OCI-M1 (cell line): Measurements from ENCODE around the gene EXOSC5.
"Not testable (repeated sequence)": the region's sequence is repeated elsewhere in the genome, so short reads cannot be mapped to it uniquely, and the experiment has no call there.

Experiments used
- DNase-seq: peaks from one replicate; lab custom pipeline; 2025; lab: John Stamatoyannopoulos, UW

Gene EXOSC5

DNA sequence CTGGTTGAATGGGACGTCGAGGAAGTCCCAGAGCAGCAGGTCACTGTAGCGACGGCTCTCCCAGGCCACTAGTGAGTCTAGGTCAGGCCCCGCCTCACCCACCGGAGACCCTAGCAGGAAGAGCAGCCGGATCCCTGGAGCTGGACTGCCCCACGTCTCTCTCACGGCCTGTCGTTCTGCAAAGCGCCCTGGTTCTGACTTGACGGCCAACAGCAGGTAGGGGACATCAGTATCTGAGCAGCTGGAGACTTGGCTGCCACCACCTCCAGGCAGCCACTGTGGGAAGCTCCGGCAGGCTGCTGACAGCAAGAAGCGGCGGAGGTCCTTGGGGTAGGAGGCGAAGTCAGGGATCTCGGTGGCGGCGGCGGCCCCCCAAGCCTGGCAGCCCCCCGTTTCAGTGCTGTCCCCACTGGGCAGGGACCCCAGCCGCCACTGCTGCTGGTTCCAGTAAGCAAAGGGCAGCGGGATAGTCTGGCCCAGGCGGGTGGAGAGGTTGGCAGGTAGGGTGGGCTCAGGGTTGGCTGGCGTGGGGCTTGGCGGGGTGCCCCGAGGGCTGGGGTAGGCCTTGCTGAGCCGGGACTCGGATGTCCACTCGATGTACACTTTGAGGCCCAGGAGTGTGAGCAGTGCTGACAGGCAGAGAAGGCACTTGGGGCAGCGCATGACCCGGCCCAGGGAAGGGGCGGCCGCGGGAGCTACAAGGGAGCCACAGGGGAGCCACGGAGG, 29.1 kb upstream of the EXOSC5 start:
- DNase-seq: no peak

DNA sequence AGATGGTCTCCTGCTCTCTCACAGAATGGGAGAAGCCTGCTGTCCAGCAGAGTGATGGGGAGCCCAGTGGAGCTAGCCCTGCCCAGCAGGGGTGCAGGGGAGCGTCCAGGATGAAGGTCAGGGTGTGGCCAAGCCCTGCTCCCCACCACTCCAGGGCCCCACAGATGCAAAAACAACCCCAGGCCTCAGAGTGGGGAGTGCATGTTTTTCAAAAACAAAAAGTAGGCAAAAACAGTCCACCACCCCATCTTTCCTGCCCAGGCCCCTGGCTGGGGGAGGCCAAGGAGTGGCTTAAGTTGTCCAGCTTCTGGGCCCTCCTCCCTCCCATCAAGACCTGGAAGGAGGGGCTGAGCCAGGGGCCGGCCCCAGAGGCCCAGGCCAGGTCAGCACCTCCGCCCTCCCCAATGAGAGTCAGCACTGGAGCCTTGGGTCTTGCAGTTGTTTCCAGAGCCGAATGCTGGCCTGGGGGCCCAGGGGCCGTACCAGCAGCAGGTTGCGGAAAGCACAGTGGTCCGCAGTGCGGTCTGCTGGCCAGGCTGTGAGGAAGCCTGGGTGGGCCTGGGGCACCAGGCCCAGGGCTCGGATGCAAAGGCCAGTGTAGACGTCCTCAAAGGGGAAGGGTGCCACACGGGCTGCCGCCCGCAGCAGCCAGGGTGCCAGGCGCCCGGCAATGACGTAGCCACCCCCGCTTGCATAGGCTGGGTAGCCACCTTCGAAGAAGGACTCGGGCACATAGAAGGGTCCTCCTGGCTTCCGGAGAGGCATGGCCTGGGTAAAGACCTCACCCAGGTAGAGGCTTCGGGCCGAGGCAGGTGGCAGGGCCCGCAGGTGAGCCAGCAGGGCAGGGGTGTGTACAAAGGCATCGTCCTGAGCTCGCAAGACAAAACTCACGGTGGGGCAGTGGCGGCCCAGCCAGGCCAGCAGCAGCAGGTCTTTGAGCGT, 28.3 kb upstream of the EXOSC5 start:
- no peak for DNase-seq

DNA sequence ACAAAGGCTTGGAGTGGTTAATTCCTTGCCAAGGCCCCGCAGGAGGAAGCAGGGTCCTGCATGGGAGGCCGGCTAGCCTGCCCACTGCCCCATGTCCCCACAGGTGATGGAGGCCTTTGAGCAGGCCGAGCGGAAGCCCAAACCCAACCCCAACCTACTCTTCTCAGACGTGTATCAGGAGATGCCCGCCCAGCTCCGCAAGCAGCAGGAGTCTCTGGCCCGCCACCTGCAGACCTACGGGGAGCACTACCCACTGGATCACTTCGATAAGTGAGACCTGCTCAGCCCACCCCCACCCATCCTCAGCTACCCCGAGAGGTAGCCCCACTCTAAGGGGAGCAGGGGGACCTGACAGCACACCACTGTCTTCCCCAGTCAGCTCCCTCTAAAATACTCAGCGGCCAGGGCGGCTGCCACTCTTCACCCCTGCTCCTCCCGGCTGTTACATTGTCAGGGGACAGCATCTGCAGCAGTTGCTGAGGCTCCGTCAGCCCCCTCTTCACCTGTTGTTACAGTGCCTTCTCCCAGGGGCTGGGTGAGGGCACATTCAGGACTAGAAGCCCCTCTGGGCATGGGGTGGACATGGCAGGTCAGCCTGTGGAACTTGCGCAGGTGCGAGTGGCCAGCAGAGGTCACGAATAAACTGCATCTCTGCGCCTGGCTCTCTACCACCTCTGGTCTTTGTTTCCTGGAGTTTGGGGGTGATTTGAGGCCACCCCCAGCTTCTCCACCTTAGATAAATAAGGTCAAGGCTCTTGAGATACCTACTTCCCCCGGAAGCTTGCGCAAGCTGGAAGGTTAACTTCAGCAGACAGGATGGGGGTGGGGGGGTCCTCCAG, 27.4 kb upstream of the EXOSC5 start:
- no peak for DNase-seq

DNA sequence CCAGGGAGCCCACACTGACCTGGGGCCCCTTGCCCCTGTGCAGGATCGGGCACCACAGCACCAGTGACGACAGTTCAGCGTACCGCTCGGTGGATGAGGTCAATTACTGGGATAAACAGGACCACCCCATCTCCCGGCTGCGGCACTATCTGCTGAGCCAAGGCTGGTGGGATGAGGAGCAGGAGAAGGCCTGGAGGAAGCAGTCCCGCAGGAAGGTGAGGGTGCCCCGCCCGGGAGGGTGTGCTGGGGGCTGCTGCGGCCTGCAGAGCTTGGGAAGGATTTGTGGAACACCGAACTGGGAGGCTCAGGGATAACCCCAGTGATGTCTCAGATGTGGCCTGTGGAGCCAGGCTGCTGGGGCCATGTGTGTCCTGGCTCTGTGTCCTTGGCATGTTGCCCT, 25.8 kb upstream of the EXOSC5 start:
- no peak for DNase-seq

DNA sequence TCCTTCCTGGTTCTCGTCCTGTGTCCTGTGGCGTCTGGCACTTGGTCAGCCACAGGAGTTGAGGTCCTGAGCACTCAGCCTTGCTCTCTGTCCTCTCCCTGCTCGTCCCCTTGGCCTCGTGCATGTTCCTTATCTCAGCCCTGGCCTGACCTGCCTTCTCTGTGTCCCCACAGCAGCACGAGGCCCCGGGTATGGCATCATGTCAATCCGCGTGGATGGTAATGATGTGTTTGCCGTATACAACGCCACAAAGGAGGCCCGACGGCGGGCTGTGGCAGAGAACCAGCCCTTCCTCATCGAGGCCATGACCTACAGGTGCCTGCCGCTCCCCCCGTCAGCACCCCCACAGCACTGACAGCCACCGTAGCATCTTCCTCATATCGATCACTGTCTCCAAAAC, 25.3 kb upstream of the EXOSC5 start:
- DNase-seq: no peak

DNA sequence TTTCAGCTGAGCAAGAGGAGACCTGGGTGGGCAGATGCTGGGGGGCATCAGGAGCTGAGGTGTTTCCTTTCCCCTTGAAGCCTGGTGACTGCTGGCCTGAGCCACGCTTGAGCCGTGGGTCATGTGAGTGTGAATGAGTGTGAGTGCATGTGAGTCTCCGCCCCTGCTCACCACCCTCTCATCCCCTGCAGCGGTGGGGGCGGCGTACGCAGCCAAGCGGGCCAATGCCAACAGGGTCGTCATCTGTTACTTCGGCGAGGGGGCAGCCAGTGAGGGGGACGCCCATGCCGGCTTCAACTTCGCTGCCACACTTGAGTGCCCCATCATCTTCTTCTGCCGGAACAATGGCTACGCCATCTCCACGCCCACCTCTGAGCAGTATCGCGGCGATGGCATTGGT, 24.8 kb upstream of the EXOSC5 start:
- no peak for DNase-seq

DNA sequence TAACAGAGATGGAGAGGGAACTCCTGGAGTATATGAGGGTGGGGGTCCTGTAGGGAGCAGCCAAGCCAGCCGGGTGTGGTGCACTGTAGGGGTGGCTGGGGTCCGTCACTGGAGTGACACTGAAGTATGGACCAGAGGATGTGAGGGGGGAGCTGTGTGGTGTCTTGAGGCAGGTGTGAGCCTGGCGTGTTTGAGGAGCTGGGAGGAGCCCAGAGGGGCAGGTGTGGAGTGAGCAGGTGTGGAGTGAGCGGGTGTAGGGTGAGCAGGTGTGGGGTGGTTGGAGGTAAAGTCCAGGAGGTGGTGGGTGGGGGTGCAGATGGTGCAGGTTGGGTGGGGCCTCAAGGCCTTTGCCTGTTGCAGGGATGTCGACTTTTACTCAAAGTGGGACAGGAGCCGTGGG, 24.2 kb upstream of the EXOSC5 start:
- no peak for DNase-seq

DNA sequence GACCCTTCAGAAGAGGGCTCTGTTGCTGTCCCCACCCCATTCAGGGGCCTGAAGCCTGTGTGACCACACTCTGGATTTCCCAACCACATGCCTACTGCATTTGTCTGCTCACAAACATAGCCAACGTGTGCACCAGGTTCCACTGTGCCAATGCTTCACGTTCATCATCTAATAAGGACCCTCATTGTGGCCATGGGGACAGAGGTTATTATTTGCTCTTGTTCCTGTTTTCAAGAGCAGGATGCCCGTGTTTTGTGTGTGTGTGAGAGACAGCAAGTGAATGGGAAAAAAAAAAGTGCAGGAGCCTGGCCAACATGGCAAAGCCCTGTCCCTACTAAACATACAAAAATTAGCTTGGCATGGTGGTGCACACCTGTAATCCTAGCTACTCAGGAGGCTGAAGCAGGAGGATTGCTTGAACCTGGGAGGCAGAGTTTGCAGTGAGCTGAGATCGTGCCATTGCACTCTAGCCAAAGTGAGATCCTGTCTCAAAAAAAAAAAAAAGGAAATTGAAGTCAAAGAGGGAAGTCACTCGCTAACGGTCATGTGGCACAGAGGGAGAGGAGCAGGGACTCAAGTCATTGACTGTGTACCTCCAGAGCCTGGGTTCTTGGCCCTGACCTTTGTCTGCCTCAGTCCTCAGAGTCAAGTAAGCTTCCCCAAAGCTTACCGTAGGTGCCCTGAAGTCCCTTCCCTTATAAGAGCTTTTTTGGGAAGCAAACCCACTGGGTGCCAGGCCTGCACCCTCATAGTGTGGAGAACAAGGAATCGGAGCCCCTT, 23.1 kb upstream of the EXOSC5 start:
- DNase-seq: peak; percentile 78

DNA sequence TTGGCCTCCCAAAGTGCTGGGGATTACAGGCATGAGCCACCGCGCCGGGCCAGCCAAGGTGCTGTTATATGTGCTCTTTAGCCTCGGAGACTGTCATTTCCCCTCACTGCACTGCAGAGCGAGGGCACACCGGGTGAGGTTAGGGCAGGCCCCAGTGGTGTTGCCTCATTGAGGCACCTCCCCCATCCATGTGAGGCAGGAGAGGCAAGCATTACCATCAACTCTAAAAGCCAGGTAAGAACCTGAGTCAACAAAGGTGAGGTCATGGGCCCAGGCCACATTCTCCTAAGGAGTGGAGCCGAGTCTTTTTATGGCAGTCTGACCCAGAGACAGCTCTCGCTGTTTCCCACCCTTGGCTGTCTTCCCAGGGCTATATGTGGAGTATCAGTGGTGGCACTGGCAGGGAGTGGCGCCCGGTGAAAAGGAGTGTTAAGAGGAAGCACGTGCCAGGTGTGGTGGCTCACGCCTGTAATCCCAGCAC, 19.1 kb upstream of the EXOSC5 start:
- DNase-seq: no peak

DNA sequence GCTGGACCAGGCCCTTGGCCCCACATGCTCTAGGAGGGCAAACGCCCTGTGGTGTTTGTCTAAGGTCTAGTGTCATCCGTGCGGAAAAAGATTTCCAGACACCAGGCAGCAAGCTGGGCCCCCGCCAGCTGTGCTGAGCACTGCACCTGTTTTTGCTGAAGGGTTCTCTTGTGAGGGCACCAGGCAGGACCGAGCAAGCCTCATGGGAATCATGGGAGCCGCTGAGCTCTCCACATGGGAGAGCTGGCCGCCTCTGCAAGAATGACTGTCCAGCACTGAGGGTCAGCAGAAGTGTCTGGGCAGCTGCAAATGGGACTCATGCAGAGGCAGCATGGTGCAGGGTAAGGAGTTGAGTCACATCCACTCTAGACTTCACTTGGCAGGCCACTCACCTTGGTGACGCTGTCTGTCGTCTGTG, 18.0 kb upstream of the EXOSC5 start:
- no peak for DNase-seq

DNA sequence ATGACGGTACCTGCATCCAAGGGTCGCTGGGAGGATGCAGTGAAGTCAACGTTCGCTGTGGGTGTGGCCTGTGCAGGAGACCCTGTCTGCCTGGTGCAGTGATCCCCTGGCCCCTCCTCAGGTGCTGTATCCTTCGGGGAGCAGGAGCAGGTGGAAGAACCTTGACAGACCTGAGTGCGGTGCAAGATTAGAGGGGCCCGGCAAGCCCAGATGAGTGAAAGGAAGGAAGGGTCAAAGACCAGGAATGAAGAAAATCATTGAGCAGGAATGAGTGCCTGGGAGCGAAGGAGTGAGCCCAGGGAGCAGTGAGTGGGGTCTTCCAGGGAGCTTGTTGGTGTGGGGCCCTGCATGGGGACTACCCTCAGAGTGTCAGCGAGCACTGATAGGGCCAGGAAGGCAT, 17.3 kb upstream of the EXOSC5 start:
- DNase-seq: no peak

DNA sequence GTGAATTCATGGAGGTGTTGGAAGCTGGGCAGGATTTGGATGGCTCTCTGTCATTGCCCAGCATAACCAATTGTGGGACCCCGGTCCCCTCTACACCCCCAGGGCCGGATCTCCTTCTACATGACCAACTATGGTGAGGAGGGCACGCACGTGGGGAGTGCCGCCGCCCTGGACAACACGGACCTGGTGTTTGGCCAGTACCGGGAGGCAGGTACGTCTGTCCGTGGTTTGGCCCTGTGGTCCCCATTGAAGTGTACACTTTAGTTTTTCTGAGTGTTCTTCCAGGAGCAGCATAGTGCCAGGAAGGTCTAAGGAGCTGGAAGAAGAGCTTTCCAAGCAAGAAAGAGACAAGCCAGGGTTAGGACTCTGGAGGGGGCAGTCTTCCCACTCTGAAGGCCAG, 16.8 kb upstream of the EXOSC5 start:
- DNase-seq: no peak

DNA sequence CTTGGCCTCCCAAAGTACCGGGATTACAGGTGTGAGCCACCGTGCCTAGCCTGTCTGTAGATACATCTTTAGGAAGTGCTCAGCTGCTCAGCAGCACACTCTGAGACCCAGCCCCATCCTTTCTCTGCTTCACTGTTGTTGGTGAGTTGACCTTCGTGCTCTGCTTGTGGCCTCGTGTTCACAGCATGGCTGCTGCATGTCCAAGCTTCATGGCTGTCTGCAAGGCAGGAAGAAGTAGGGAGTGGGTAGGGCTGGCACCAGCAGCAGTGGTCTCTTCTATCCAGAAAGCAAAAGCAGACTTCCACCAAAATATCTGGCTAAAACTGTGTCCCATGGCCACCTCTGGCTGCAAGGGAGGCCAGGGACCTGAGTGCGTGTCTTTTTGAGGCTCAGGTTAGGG, 15.8 kb upstream of the EXOSC5 start:
- DNase-seq: no peak

DNA sequence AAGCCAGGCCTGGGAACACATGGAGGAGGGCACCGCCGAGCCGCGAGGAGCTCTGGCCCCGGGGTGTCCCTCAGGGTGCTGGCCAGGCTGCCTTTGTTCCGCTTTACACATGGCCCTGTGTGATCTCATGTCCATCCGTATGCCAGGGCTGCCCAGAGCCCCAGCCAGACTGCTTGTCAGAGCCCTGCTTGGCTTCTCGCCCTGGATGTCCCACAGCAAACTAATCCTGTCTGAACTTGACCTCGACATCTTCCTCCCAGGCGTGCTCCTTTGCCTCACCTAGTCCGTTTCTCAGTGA, 14.8 kb upstream of the EXOSC5 start:
- no peak for DNase-seq

DNA sequence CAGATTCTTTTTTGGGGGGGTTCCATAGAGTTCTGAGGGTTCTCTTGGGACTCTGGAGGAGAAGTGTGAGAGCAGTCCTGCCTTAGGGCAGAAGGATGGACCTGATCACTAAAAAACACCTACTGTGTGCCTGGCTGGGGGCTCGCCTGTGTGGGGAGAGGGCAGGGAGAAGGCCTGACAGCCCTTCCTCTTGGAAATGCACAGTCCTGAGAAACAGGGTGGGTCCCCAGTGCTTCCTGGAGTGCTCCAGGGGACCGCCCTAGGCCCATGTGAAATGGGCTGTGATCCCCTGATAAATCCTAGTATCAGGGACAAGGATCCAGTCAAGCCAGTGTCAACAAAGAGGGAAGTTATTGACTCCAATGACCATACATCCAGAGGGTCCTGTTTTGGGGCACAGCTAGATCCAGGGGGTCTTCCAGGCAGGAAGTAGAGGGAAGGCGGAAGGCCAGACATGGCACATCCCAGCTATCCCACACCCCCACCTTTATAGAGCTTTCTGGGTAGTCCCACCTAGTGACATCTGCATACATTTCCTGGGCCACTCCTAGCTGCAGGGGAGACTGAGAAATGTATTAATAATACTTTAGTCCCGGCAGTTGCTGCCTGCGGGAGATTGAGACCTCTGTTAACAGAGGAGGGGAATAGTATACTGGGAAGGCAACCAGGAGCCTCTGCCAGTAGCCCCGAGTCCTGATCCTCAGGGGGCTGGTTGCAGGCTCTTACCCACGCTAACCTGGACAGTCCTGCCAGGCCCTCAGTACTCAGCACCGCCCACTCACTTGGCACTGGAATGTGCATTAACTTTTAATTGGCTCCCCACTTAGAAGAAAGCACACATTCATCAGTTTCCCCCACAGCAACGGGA, 14.2 kb upstream of the EXOSC5 start:
- no peak for DNase-seq

DNA sequence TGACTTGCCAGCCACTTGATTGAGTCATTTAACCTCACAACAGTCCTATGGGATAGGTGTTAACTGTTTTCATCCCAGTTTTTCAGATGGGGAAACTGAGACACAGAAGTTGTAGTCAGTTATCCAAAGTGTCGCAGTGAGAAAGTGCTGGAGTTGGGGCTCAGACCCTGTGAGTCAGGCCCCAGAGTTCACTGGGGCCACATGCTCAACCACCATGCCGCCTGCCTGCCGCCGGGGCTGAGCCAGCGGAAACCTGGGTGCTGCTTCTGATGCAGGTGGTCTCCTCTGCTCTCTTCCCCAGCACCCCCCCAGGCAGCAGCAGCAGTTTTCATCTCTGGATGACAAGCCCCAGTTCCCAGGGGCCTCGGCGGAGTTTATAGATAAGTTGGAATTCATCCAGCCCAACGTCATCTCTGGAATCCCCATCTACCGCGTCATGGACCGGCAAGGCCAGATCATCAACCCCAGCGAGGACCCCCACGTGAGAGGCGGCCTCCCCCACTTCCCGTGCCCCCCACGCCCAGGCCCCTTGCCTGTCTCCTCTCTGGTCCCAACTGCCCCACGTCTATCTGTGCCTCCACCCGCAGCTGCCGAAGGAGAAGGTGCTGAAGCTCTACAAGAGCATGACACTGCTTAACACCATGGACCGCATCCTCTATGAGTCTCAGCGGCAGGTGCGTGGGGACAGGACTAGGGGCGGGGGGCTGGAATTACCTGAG, 13.3 kb upstream of the EXOSC5 start:
- DNase-seq: no peak

DNA sequence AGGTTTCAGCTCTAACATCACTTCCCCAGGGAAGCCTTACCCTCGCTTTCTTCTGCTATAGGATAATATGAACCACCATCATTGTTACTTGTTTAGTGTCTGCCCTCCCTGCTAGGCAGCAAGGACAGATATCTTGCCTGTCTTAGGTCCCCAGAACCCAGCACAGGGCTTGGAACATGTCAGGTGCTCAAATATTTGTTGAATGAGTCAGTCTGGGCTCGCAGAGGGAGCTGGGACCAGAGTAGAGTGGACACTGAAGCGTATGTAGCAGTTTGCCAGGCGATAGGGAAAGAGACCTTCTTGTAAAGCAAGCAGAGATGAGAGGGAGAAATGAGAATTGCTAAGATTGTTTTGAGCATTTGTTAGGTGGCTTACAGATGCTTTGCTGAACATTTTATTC, 12.1 kb upstream of the EXOSC5 start:
- no peak for DNase-seq

DNA sequence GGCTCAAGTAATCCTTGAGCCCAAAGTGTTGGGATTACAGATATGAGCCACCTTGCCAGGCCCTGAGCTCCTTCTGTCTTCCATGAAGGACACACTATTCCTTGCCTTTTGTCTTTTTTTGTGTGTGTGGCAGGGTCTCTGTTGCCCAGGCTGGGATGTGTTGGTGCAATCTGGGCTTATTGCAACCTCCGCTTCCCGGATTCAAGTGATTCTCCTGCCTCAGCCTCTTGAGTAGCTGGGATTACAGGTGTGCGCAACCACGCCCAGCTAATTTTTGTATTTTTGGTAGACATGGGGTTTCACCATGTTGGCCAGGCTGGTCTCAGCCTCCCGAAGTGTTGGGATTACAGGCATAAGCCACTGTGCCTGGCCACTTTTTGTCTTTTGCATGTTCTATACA, 11.7 kb upstream of the EXOSC5 start:
- DNase-seq: not testable (repeated sequence)

DNA sequence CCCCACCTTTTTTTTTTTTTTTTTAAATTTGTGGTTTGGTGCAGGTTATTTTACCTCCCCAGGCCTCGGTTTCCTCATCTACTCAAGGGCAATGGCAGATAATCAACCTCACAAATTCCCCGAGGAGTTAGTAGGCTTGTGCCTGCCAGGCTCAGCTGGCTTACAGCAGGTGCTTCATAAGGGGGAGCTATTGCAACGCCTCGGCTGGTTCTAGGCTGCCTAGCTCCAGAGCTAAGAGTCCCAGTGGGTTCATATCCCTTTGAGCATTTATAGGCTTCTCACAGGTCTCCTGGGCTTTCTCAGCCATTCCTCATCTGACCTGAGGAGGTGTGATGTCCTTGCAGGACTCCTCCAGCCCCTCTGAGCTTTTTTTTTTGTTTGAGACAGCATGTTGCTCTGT, 11.1 kb upstream of the EXOSC5 start:
- DNase-seq: peak; percentile 16

DNA sequence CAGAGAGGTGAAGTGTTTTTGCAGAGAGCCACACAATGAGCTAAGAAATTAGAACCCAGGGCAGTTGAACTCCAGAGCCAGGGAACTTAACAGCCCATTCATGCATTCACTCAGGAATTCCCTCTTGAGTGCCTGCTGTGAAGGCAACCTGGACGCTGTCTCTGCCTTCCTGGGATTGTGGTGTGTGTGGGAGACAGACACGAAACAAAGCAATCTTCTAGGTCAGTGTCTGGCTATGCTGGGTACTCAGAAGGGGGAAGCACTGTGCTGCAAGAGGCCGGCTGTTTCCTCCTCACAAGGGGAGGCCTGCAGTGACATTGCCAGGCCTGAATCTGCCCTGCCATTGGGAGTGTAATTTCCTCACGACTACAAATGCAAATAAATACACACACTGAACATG, 10.1 kb upstream of the EXOSC5 start:
- no peak for DNase-seq
